HCT116 (cell line): ENCODE results near the gene DENND4A. TPM values are rescaled to one million over a fixed set of nuclear protein-coding genes. Genes with fewer than 3 reads are reported as not detected.

Source experiments
- ATAC-seq: fragments of 200-7000 bp; cut with Tn5 transposase; 2 replicates; pipeline ENCODE4 v1.9.1; 2020; ENCODE audit warnings: mild to moderate bottlenecking, moderate library complexity
- BruUV-seq: library from RNA; stranded (reverse); fragments of 400-500 nt; replicated peaks from 2 replicates; lab custom pipeline; 2021; lab: Mats Ljungman, UMichigan
- CTCF ChIA-PET: fragments of 300-600 bp; sonication (Branson Sonifier 250); formaldehyde crosslinking; loops from one replicate; lab custom pipeline; 2021; ENCODE audit warnings: antibody characterized with exemption; lab: Charles Lee
- POLR2A ChIA-PET: fragments of 300-600, 350-600 bp; sonication (Branson Sonifier 250); formaldehyde crosslinking; loops from one replicate; lab custom pipeline; 2021; ENCODE audit warnings: antibody characterized with exemption; lab: Charles Lee
- RAD21 ChIA-PET, 2 experiments: fragments of 300-600 bp; sonication (Branson Sonifier 250); formaldehyde crosslinking; loops; one replicate each; lab custom pipeline; 2023; ENCODE audit warnings: low total read pairs in 2 of 2; ENCODE audit not compliant: uncharacterized antibody in 2 of 2, unreplicated experiment in 2 of 2, low non-redundant PET in 1 of 2; lab: Charles Lee
- DNase-seq: peaks from one replicate; pipeline ENCODE4 v3.0.0-alpha.2; 2010; ENCODE audit warnings: low read depth, low spot score
- H2AFZ ChIP-seq: fragments of 200-600 bp; shearing (Covaris generic), sonication (generic); 2 replicates; pipeline ENCODE4 v1.6.1; 2017; ENCODE audit warnings: low read depth, mixed run types, mixed read lengths, antibody characterized with exemption, low read length; ENCODE audit not compliant: poor library complexity, severe bottlenecking
- H3K27ac ChIP-seq: 2 replicates; pipeline ENCODE4 v1.5.1; 2012; ENCODE audit warnings: low read depth, low read length
- H3K27me3 ChIP-seq: fragments of 200-600 bp; sonication (generic); 2 replicates; pipeline ENCODE4 v1.6.1; 2016; ENCODE audit warnings: mixed run types, low read length, mixed read lengths; ENCODE audit not compliant: insufficient read depth
- H3K36me3 ChIP-seq, 2 experiments: fragments of 200-500 bp in 1 of 2; fragments of 200-600 bp in 1 of 2; sonication (Bioruptor generic) in 1 of 2; sonication (generic) in 1 of 2; 2 replicates each; pipeline versions ENCODE4 v1.5.1 to v1.6.1; 2014 to 2016; ENCODE audit warnings: low read length in 2 of 2, inconsistent platforms in 1 of 2, mixed read lengths in 1 of 2, mixed run types in 1 of 2; ENCODE audit not compliant: insufficient read depth in 2 of 2, control insufficient read depth in 1 of 2
- H3K4me1 ChIP-seq, 2 experiments: fragments of 200-600 bp in 1 of 2; sonication (generic) in 1 of 2; 2 replicates each; pipeline versions ENCODE4 v1.5.1 to v1.6.1; 2012 to 2017; ENCODE audit warnings: low read length in 2 of 2, inconsistent platforms in 1 of 2, mild to moderate bottlenecking in 1 of 2, mixed read lengths in 1 of 2, mixed run types in 1 of 2, moderate library complexity in 1 of 2; ENCODE audit not compliant: insufficient read depth in 2 of 2, control insufficient read depth in 1 of 2
- H3K4me2 ChIP-seq: fragments of 200-600 bp; sonication (generic); 2 replicates; pipeline ENCODE4 v1.6.1; 2017; ENCODE audit warnings: mixed run types, low read length, mixed read lengths
- H3K4me3 ChIP-seq, 2 experiments: fragments of 200-600 bp in 1 of 2; sonication (generic) in 1 of 2; replicated peaks in 1 of 2; 2 replicates each; pipeline ENCODE4 v1.5.1; 2011 to 2016; ENCODE audit warnings: low read length in 2 of 2, control low read depth in 1 of 2, low read depth in 1 of 2, mild to moderate bottlenecking in 1 of 2, mixed read lengths in 1 of 2, mixed run types in 1 of 2
- H3K79me2 ChIP-seq: fragments of 200-600 bp; sonication (generic); 2 replicates; pipeline ENCODE4 v1.6.1; 2017; ENCODE audit warnings: mild to moderate bottlenecking, mixed run types, low read length, moderate library complexity, mixed read lengths; ENCODE audit not compliant: insufficient read depth
- H3K9ac ChIP-seq: fragments of 200-600 bp; sonication (generic); 2 replicates; pipeline ENCODE4 v1.6.1; 2016; ENCODE audit warnings: low read length, mixed read lengths
- H3K9me2 ChIP-seq: fragments of 200-600 bp; sonication (generic), shearing (Covaris generic); 2 replicates; pipeline ENCODE4 v1.6.1; 2017; ENCODE audit warnings: mixed run types, mild to moderate bottlenecking, moderate library complexity; ENCODE audit not compliant: insufficient read depth
- H3K9me3 ChIP-seq, 2 experiments: fragments of 200-500 bp in 1 of 2; fragments of 200-600 bp in 1 of 2; sonication (Bioruptor generic) in 1 of 2; sonication (generic) in 1 of 2; 2 replicates each; pipeline ENCODE4 v1.6.1; 2014 to 2017; ENCODE audit warnings: low read length in 2 of 2, mixed read lengths in 2 of 2, inconsistent platforms in 1 of 2, low read depth in 1 of 2, mild to moderate bottlenecking in 1 of 2, mixed run types in 1 of 2, moderate library complexity in 1 of 2; ENCODE audit not compliant: control insufficient read depth in 1 of 2, insufficient read depth in 1 of 2
- H4K20me1 ChIP-seq: fragments of 200-600 bp; sonication (generic), shearing (Covaris generic); 2 replicates; pipeline ENCODE4 v1.6.1; 2017; ENCODE audit warnings: mixed run types, mild to moderate bottlenecking, moderate library complexity; ENCODE audit not compliant: insufficient read depth
- ATF3 ChIP-seq: IDR thresholded peaks from 2 replicates; pipeline ENCODE4 v1.6.1; 2012
- FOSL1 ChIP-seq: IDR thresholded peaks from 2 replicates; pipeline ENCODE4 v1.6.1; 2012; ENCODE audit warnings: low read depth
- MAX ChIP-seq: IDR thresholded peaks from 2 replicates; pipeline ENCODE4 v1.6.1; 2012
- REST ChIP-seq: IDR thresholded peaks from 2 replicates; pipeline ENCODE4 v1.6.1; 2012; ENCODE audit warnings: low read depth
- SIN3A ChIP-seq: IDR thresholded peaks from 2 replicates; pipeline ENCODE4 v1.6.1; 2012; ENCODE audit warnings: low read depth
- SRF ChIP-seq: IDR thresholded peaks from 2 replicates; pipeline ENCODE4 v1.6.1; 2012; ENCODE audit warnings: low read depth
- TCF7L2 ChIP-seq: IDR thresholded peaks from 2 replicates; pipeline ENCODE4 v1.7.0; 2011; ENCODE audit warnings: borderline replicate concordance, inconsistent platforms; ENCODE audit not compliant: insufficient read depth, insufficient read length; ENCODE audit errors: extremely low read depth
- YY1 ChIP-seq: IDR thresholded peaks from 2 replicates; pipeline ENCODE4 v1.6.1; 2011; ENCODE audit warnings: low read length, low read depth, moderate library complexity, mild to moderate bottlenecking; ENCODE audit not compliant: insufficient replicate concordance; ENCODE audit errors: extremely low read depth
- ZBTB33 ChIP-seq: IDR thresholded peaks from 2 replicates; pipeline ENCODE4 v1.6.1; 2011; ENCODE audit warnings: mild to moderate bottlenecking, low read length, moderate library complexity; ENCODE audit not compliant: insufficient replicate concordance; ENCODE audit errors: extremely low read depth
- ZNF274 ChIP-seq: fragments of 200-500 bp; sonication (Bioruptor generic); IDR thresholded peaks from 2 replicates; pipeline ENCODE4 v1.6.1; 2014; ENCODE audit warnings: mild to moderate bottlenecking, low read depth, low read length, inconsistent platforms
- intact Hi-C: fragments of 100-400 bp; cut with micrococcal nuclease; formaldehyde crosslinking; loops from 2 replicates; pipeline ENCODE4 v1.10.0; 2022
- total RNA-seq: library from RNA; stranded (reverse); gene quantifications from one replicate; pipeline ENCODE4 v1.2.1, GENCODE V29; 2021; ENCODE audit not compliant: unreplicated experiment

The DENND4A gene
- total RNA-seq, 1 experiment from 2014 or later, result 9.1 TPM

- TF ChIP-seq ATF3 (no peak), YY1 (no peak), SIN3A (no peak)
Measured at GRCh38 chr15:65633752-65634151, 158.3 kb downstream of the DENND4A start (continued).

GRCh38 chr15:65632780-65633375 lies 159.2 kb downstream of the DENND4A start:
- H3K4me3 ChIP-seq, result no peak overlapping the region
- ChIA-PET CTCF (no interaction called here), RAD21 (no interaction called here), POLR2A (interaction anchor here (1.2 kb wide), 1 partner anchor 22 kb away, joined by 3 read pairs; the partner anchor contains the start of gene INTS14)
- no peaks in the 10 kb centered on the region for H3K4me1 ChIP-seq
- TF ChIP-seq ATF3 (no peak), ZBTB33 (no peak), ZNF274 (no peak), TCF7L2 (no peak), YY1 (no peak), REST (no peak), SRF (no peak), MAX (no peak), FOSL1 (no peak), SIN3A (no peak)
- DNase-seq (no peak), ATAC-seq (no peak)
- no peaks in the 10 kb centered on the region for H3K9me3 ChIP-seq
- no peak overlapping the region for H3K4me2 ChIP-seq
- no peaks in the 10 kb centered on the region for H3K36me3 ChIP-seq
- no peak overlapping the region for H3K27ac ChIP-seq
- no peaks in the 10 kb centered on the region for H3K27me3 ChIP-seq
- H2AFZ ChIP-seq, result no peak overlapping the region
- H4K20me1 ChIP-seq, result no peaks in the 10 kb centered on the region
- no TSS peak for BruUV-seq
- intact Hi-C loops, result no loop called here
- no peaks in the 10 kb centered on the region for H3K79me2 ChIP-seq
- no peak overlapping the region for H3K9ac ChIP-seq
- no peaks in the 10 kb centered on the region for H3K9me2 ChIP-seq
